ENCODE results near the gene IFITM2. TPM values are rescaled to one million over a fixed set of nuclear protein-coding genes. Genes with fewer than 3 reads are reported as not detected.
A peak's percentile ranks its signal among the peaks of the same experiment; 100 is the strongest.
"Not testable (repeated sequence)": the region's sequence is repeated elsewhere in the genome, so short reads cannot be mapped to it uniquely, and the experiment has no call there.

The IFITM2 gene
- total RNA-seq, 3 donors from 2014 or later: 57.2 to 254 (median 111) TPM

DNA sequence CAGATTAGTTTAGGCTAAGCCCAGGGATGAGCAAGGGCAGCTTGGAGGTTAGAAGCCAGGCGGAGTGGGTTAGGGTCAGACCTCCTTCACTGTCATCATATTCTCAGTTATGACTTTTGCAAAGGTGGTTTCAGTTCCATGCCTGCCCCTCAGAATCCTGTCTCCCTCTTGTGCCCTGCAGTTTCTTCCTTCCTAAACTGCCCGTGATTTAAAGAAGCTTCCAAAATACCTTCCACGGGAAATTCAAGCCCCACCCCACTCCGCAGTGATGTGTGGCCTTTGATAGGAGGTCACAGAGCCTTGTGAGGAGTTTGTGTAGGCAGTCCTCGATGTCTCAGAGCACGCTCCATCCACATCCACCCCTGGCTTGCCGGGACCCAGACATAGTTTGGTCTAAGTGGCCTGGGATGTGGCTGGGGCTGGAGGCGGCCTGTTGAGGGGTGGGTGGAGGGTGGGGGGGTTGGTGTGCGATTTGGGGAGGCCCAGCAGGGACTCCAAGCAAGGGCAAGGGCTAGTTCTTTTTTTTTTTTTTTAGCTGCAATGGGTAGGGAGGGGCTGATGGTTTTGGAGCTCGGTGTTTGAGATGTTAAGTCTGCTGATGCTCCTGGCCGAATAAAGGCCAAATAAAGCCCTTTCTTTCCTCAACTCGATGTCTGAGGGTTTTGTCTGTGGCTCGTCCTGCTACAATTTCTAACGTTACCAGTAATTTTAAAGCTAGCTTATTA lies 4.6 kb downstream of the IFITM2 start:
- intact Hi-C loops (cut with DNase I, micrococcal nuclease): no loop called here
- H3K4me3 ChIP-seq: no peak overlapping the region

DNA sequence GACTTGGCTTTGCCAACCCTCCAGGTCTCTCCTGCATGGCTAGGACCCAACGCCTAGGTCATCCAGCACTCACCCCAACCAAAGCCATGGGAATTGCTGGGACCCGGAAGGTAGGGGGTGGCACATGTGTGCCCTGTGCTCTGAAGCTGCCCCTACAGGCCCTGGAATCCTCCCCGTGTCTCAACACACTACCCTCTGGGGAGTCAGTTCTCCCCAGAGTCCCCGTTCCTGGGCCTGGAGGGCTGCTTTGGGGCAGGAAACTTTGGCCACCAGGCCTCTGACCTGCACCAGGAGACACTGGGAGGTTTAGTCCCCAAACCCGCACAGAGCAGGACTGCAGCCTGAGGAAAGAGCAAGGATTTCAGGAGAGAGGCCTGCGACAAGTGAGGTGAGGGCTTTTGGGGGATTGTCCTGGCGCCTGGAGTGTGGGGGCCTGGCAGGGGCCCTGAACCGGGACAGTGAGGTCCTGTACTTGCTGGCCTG lies 5.7 kb downstream of the IFITM2 start:
- Histone ChIP-seq H3K4me3 (no peak overlapping the region), H3K4me1 (ENCODE audit: low read depth) (peaks cover 31% of the 10 kb centered on the region), H3K36me3 (ENCODE audit: low read depth) (no peaks in the 10 kb centered on the region), H3K9me3 (no peaks in the 10 kb centered on the region)
- intact Hi-C loops (cut with DNase I, micrococcal nuclease): no loop called here
- peak in 2 of 3 donors; percentile 53 to 55 for DNase-seq
- no peak for ATAC-seq
- no peak for TF ChIP-seq CTCF (IDR thresholded peaks at IDR 0.05)

More for the DNA sequence above, 4.6 kb downstream of the IFITM2 start:
- Histone ChIP-seq H3K4me1 (ENCODE audit: low read depth) (peaks cover 35% of the 10 kb centered on the region), H3K9me3 (no peaks in the 10 kb centered on the region), H3K36me3 (ENCODE audit: low read depth) (no peaks in the 10 kb centered on the region)
- no peak for TF ChIP-seq CTCF (IDR thresholded peaks at IDR 0.05)
- DNase-seq (peak in 2 of 3 donors; percentile 43 to 55), ATAC-seq (no peak)

DNA sequence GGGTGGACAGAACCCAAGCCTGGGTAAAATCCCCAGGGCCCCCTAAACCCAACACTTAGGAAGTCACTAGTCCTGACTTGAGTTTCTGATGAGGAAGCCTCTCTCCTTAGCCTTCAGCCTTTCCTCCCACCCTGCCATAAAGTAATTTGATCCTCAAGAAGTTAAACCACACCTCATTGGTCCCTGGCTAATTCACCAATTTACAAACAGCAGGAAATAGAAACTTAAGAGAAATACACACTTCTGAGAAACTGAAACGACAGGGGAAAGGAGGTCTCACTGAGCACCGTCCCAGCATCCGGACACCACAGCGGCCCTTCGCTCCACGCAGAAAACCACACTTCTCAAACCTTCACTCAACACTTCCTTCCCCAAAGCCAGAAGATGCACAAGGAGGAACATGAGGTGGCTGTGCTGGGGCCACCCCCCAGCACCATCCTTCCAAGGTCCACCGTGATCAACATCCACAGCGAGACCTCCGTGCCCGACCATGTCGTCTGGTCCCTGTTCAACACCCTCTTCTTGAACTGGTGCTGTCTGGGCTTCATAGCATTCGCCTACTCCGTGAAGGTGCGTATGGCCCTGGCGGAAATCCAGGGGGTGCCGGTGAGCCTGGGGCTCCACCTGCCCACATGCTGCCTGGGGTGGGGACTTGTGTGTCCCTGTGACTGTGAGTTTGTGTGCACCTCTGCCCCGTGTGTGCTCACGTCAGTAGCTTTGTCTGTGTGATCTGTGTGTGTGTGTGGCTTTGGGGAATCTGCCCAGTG lies 6.4 kb downstream of the IFITM2 start, which contains the start of gene IFITM1:
IFITM1 (plus strand) TSS at position 254 of the 767 bp plus-strand sequence; CDS start at position 385, 131 bp downstream.
- H3K9me3 ChIP-seq: no peaks in the 10 kb centered on the region
- intact Hi-C loops (cut with DNase I, micrococcal nuclease): no loop called here
- H3K4me3 ChIP-seq: peak within 1 kb of the TSS; percentile 26
- no peak for TF ChIP-seq CTCF (IDR thresholded peaks at IDR 0.05)
- ATAC-seq (peak; percentile 56), DNase-seq (peak; percentile 69 to 74 (median 71))
- H3K4me1 ChIP-seq (ENCODE audit: low read depth): peaks cover 31% of the 10 kb centered on the region
- no peaks in the 10 kb centered on the region for H3K36me3 ChIP-seq (ENCODE audit: low read depth)

DNA sequence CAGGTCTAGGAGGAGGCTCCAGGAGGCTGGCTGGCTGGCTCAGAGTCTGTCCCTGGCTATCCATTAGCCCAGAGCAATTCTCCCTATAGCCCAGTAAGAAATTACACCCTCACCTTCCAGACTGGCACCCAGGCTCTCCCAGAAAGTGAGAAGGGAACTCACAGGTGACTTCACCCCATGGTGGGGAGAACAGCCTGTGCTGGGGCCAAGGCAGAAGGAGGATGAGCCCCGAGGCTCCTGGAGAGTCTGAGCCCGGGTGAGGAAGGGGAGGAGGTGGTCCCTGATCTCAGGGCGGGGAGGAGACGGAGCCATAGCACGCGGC lies 6.9 kb downstream of the IFITM2 start:
- Histone ChIP-seq H3K4me1 (ENCODE audit: low read depth) (peaks cover 31% of the 10 kb centered on the region), H3K4me3 (peak overlapping the region; percentile 26)
- H3K9me3 ChIP-seq; H3K36me3 ChIP-seq (ENCODE audit: low read depth); DNase-seq; intact Hi-C loops (cut with DNase I, micrococcal nuclease); ATAC-seq: not testable (repeated sequence)

DNA sequence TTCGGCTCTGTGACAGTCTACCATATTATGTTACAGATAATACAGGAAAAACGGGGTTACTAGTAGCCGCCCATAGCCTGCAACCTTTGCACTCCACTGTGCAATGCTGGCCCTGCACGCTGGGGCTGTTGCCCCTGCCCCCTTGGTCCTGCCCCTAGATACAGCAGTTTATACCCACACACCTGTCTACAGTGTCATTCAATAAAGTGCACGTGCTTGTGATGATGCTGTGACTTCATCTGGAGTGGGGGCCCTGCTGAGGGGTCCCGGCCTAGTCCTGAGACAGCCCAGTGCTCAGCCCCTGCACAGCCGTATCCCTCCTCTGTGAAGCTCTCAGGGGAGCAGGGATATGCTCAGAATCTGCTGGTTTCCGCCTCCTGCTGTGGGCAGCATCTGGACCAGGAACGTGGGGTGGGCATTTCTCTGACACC lies 7.5 kb downstream of the IFITM2 start:
- intact Hi-C loops (cut with DNase I, micrococcal nuclease): no loop called here
- H3K9me3 ChIP-seq: no peaks in the 10 kb centered on the region
- H3K36me3 ChIP-seq (ENCODE audit: low read depth): no peaks in the 10 kb centered on the region
- no peak for TF ChIP-seq CTCF (IDR thresholded peaks at IDR 0.05)
- H3K4me1 ChIP-seq (ENCODE audit: low read depth): peaks cover 31% of the 10 kb centered on the region
- ATAC-seq: no peak
- peak in 2 of 3 donors; percentile 43 to 57 for DNase-seq
- peak overlapping the region; percentile 0 for H3K4me3 ChIP-seq

DNA sequence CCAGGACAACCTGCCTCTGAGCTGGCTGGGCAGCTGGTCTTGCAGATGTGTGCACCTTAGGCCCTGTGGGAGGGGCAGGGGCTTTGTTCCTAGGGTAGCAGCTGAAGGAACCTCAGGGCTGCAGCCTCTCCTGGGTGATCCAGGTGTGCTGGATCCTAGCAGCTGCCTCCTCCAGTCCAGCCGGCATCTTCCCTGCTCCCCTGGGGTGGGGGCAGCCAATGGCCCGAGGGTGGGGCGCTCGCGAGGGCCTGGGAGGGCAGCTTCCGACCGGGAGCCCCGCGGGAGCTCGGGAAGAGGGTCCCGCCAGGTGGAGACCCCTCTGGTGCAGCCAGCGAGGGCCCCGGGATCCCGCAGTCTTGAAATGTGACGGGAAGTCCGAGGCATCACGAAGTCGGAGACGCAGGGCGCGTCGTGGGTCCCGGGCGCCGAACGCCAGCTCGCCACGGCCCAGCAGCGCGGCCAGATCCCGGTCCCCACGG lies 7.9 kb downstream of the IFITM2 start:
- no peaks in the 10 kb centered on the region for H3K36me3 ChIP-seq (ENCODE audit: low read depth)
- H3K9me3 ChIP-seq: no peaks in the 10 kb centered on the region
- TF ChIP-seq CTCF (IDR thresholded peaks at IDR 0.05): no peak
- DNase-seq (peak in 1 of 3 donors; percentile 59), ATAC-seq (no peak)
- peaks cover 31% of the 10 kb centered on the region for H3K4me1 ChIP-seq (ENCODE audit: low read depth)
- peak overlapping the region; percentile 0 for H3K4me3 ChIP-seq
- intact Hi-C loops (cut with DNase I, micrococcal nuclease): no loop called here

Measured in mucosa of descending colon (tissue), 3 donors.